GM12892 (cell line): Measurements from ENCODE around the gene TGFA.

Source experiments
- DNase-seq: peaks from one replicate; pipeline ENCODE4 v3.0.0; 2011; ENCODE audit not compliant: insufficient read length
- FAIRE-seq: peaks from 2 replicates; lab custom pipeline; 2011; peaks lifted over from hg19 to GRCh38; lab: Jason Lieb, UNC
- POLR2A ChIP-seq: IDR thresholded peaks from 2 replicates; pipeline ENCODE4 v1.6.1; 2011; ENCODE audit warnings: low read depth, low read length, control low read depth
- POLR2AphosphoS5 ChIP-seq: IDR thresholded peaks from 2 replicates; pipeline ENCODE4 v1.6.1; 2011; ENCODE audit warnings: low read depth, low read length, control low read depth
- TAF1 ChIP-seq: IDR thresholded peaks from 2 replicates; pipeline ENCODE4 v1.6.1; 2011; ENCODE audit warnings: low read depth, mild to moderate bottlenecking, control low read depth, low read length, borderline replicate concordance

The TGFA gene

DNA sequence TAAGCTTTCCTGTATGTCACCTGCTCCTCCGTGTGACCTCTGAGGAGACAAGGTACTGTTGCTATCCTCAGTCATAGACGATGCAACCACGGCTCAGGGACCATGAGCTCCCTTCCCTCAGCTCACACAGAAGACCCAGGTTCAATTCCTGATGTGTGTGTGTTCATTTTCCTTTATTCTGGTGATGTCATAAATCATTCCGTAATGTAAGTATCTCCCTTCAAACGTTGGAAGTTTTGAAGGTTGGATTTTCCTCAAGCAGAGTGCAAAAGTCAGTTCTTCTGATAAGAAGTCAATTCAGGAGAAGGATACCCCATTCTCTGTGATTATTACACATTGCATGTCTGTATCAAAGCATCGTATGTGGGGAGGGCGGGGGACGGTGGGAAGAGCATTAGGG is 132.9 kb downstream of the TGFA start:
- DNase-seq (no peak), FAIRE-seq (no peak)

DNA sequence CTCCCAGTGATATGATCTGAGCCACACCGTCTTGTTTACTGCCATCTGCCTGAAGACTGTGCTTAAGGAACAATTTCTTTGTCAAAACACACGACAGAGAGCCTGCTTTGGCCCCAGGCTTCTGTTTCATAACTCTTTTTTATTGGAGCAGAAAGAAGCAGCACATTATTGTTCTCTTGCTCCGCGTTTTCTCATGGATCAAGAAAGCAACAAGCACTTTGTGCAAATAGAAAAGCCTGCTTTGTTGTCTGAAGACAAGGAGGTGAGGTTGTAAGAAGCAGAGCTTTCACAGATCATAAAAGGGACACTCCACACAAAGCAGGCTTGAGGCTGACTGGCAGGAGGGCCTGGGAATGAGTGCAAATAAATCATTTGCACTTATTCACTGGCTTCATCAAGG is 133.5 kb downstream of the TGFA start:
- FAIRE-seq (no peak), DNase-seq (no peak)
- TF ChIP-seq POLR2A (no peak), TAF1 (no peak), POLR2AphosphoS5 (no peak)

More for the DNA sequence above, 132.9 kb downstream of the TGFA start:
- TF ChIP-seq POLR2A (no peak), TAF1 (no peak), POLR2AphosphoS5 (no peak)

DNA sequence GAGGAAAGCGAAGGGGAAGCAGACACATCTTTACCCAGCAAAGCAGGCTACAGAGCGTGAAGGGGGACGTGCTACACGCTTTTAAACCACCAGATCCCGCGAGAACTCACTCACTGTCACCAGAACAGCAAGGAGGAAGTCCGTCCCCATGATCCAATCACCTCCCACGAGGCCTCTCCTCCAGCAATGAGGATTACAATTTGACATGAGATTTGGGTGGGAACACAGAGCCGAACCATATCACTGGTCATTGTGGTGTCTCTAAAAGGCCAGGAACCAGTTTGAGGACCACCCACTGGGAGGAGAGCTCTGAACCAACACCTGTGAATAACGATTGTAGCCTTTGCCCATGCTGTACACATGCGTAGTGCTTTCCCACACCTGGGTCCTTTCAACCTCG is 135.1 kb downstream of the TGFA start:
- TF ChIP-seq POLR2AphosphoS5: no peak
- no peak for TF ChIP-seq POLR2A
- TF ChIP-seq TAF1: no peak
- DNase-seq (no peak), FAIRE-seq (no peak)

DNA sequence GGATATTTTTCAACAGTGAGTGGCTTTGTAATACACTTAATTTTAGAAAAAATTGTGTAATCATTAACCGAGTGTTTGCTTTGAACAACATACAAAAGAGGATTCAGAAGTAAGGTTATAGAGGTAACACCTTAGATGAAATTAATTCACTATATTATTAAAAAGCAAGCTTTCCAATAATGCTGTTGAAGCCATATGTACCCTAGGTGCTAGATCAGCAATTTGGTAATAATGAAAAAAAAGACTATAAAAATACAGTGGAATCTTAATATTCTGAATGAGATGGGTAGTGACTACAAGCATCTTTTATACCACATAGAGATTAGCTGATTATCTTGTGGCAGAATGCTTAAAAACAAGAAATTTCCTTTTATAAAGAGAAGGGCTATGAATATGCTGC is 136.6 kb downstream of the TGFA start:
- TF ChIP-seq POLR2AphosphoS5: no peak
- TF ChIP-seq POLR2A: no peak
- no peak for TF ChIP-seq TAF1
- FAIRE-seq (no peak), DNase-seq (no peak)

DNA sequence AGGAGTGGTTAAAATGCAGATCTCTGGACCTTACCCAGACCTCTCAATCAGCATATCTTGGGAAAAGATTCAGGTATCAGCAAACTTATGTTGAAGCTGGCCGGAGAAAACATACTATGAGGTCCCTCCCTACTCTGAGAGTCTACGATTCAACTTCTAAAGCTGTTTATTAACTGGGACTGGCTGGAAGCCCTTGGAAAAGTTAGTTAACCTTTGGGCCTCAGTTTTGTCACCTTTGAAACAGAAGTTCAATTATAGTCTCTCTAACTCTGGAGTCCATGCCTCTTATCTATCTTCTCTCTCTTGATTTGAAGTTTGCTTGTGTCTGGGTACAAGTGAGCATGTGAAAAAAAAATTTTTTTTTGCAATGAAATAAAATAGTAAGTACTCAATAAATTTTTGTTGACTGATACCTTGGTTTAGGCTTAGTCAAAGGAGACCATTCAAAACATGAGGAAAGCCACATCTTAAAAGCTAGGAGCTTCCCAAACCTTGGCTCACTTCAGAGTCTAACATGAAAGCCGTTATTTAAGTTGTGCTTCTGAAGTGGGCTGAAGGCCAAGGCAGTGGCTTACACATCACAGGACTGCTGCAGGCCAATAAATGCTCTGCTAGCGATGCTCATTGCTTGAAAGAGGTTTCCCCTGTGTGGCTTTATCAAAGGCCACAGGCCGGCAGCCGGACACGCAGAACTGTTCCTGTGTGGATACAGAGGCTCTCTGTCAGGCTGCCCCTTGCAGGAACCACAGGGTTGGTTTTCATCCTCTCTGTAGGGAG is 141.1 kb downstream of the TGFA start:
- no peak for DNase-seq
- FAIRE-seq: no peak

DNA sequence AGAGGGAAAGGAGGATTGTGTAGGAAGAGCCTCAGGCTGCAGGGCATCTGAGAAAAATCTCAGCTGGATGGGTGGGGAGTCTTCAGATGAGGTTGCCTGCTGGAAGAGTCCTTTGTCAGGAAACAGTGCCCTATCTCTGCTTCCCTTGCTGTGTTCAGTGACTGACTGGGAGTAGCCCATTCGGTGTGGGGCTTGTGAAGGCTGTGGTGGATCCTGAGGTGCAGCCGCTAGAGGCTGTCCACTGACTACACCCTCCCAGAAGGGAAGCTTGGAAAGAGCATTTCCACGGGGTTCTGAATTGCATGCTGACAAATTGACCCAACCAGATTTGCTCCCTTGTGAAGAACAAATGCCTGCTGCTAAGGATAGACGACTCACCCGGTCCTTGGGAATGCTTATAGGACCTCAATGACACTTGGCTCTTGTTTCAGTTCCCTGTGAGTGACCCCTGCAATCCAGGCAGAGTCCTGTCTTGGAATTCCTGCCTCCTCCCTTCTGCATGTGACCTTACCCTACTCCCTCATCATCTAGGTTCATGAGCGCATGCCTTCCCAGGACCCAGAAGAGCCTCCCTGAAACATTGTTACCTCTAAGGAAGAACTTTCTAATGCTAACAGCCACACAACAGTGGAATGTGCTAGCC is 142.0 kb downstream of the TGFA start:
- FAIRE-seq: no peak
- no peak for TF ChIP-seq TAF1
- TF ChIP-seq POLR2A: no peak
- no peak for TF ChIP-seq POLR2AphosphoS5
- DNase-seq: no peak

More for the DNA sequence above, 141.1 kb downstream of the TGFA start:
- no peak for TF ChIP-seq TAF1
- no peak for TF ChIP-seq POLR2AphosphoS5
- no peak for TF ChIP-seq POLR2A

DNA sequence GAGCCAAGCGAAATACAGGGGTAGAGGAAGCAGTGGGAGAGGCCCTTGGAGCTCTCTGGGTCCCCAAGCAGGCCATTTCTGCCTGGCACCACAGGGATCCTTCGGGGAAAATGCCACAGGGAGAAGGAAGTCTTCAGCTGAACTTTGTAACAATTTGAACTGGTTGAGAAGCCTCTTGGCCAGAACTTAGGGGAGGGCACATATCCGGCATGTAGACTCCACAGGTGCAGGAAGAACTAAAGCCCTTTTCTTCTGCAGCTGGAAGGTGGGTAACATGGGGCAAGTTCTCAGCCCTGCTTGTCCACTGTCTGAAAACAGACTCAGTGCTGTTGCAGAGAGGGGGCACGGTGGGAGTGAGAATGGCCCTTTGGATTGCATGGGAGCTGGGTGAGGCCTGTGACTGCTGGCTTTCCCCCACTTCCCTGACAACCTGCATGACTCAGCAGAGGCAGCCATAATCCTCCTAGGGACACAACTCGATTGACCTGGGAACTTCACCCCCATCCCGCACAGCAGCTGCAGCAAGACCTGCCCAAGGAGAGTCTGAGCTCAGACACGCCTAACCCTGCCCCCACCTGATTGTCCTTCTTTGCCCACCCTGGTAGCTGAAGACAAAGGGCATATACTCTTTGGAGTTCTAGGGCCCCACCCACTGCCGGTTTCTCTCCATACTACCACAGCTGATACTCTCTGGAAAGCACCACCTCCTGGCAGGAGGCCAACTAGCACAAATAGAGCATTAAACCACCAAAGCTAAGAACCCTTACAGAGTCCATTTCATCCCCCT is 150.2 kb downstream of the TGFA start:
- DNase-seq (no peak), FAIRE-seq (no peak)
- TF ChIP-seq POLR2AphosphoS5 (no peak), TAF1 (no peak), POLR2A (no peak)

DNA sequence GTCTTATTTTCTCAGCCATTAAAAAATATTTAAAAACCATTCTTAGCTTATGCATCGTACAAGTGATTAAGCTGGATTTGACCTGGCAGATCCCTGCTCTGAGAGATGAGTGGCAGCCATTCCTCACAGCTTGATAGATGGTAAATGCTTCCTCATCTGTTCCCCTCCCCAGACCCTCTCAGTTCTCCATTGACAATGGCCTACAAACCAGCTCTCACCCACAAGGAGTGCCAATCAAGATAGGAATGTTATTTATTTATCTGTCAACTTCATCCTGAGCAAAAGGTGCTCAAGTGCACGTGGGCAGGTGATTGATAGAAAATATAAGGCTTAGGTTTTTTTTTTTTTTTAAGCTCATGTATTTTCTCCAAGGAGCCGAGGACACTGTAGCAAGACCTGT is 153.1 kb downstream of the TGFA start:
- no peak for FAIRE-seq
- DNase-seq: no peak
- TF ChIP-seq POLR2A: no peak
- no peak for TF ChIP-seq POLR2AphosphoS5
- no peak for TF ChIP-seq TAF1

DNA sequence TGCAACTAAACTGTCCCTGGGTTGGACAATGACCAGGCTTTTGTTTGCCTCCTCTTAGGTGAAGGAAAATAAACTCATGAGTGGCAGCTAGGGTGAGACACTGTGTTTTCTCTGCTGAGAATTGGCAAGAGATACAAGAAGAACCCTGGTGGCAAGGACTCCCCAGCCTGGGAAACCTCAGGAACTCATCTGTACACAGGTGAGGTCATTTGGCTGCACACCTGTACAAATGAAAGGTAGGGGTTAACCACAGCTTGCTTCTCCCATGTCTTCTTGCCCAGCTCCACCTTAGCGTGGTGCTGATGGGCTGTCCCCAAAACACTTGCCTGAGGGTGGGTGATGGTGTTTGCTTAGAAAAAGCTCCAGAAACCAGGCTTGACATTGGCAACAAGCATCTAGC is 154.6 kb downstream of the TGFA start:
- FAIRE-seq: no peak
- TF ChIP-seq POLR2AphosphoS5 (no peak), TAF1 (no peak), POLR2A (no peak)
- DNase-seq: no peak
